ENCODE measurements around the gene SLC16A8.

Gene SLC16A8

GRCh38 chr22:38067028-38067415, 17.0 kb downstream of the SLC16A8 start:
- Histone ChIP-seq H3K36me3 (peaks cover 17 to 94% (median 35%) of the 10 kb centered on the region in 3 donors), H3K27me3 (no peaks in the 10 kb centered on the region), H3K9me3 (no peaks in the 10 kb centered on the region), H3K27ac (peak overlapping the region; percentile 91 to 97), H3K4me3 (no peak overlapping the region), H3K4me1 (peaks cover 15 to 52% (median 36%) of the 10 kb centered on the region in 4 donors)
- intact Hi-C loops (cut with DNase I; ENCODE audit: low total_unique reads): loop anchor here (5.0 kb wide), 2 partner anchors 285 to 440 kb away; partner anchors contain the start of gene DDX17
- DNase-seq: no peak
- TF ChIP-seq, protein P1, sequence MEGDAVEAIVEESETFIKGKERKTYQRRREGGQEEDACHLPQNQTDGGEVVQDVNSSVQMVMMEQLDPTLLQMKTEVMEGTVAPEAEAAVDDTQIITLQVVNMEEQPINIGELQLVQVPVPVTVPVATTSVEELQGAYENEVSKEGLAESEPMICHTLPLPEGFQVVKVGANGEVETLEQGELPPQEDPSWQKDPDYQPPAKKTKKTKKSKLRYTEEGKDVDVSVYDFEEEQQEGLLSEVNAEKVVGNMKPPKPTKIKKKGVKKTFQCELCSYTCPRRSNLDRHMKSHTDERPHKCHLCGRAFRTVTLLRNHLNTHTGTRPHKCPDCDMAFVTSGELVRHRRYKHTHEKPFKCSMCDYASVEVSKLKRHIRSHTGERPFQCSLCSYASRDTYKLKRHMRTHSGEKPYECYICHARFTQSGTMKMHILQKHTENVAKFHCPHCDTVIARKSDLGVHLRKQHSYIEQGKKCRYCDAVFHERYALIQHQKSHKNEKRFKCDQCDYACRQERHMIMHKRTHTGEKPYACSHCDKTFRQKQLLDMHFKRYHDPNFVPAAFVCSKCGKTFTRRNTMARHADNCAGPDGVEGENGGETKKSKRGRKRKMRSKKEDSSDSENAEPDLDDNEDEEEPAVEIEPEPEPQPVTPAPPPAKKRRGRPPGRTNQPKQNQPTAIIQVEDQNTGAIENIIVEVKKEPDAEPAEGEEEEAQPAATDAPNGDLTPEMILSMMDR (IDR thresholded peaks at IDR 0.05): no peak

DNA sequence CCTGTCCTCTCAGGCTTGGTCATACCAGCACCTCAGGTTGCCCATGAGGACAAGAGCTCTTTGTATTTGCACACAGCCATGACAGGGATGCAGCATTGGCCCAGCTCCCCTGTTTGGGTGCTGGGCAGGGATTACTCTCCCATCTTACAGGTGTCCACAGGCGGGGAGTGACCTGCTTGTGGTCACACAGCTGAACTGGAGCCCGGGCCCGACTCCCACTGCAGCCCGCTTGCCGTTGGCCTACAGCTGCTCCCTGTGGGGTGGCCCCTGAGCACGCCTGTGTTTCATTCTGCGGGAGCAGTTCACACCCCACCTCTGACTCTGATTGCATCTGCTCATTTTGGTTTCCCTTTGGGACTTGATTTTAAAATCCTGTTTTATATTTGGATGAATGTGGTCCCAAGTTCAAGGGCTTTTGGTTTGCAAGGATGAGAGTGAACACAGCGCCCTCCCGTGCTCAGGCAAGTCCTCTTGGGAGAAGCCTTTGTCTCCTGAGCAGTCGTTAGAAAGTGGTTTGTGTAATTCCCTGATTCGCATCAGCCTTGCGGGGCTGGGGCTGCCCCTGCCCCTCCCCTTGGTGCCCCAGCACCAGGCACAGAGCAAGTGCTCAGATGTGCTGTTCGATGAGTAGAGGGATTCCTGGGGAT, 17.5 kb downstream of the SLC16A8 start:
- TF ChIP-seq, protein P1 (IDR thresholded peaks at IDR 0.05): no peak
- H3K27ac ChIP-seq: peak overlapping the region; percentile 91 to 97
- intact Hi-C loops (cut with DNase I; ENCODE audit: low total_unique reads): loop anchor here (5.0 kb wide), 2 partner anchors 286 to 441 kb away; partner anchors contain the start of gene DDX17

DNA sequence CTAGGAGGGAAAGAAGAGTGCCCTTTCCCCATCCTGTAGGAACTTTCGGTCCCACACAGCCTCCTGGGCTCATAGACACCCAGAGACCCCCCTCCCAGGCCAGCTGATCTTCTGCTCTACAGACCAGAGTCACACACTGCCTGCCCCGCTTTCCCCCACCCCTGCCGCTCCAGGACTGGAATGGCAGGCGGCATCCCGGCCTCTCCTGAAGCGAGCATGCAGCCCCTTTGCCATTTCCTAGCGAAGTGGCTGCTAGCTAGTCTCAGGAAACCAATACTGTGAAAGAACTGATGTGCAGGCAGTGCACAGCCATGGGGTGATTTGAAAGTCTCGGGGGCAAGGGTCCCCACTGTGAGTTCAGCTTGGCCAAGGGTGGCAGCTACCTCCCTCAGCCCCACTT, 18.4 kb downstream of the SLC16A8 start:
- Histone ChIP-seq H3K4me1 (peaks cover 13 to 39% (median 26%) of the 10 kb centered on the region in 4 donors), H3K4me3 (no peak overlapping the region), H3K36me3 (peaks cover 17 to 94% (median 30%) of the 10 kb centered on the region in 3 donors), H3K9me3 (no peaks in the 10 kb centered on the region), H3K27me3 (no peaks in the 10 kb centered on the region), H3K27ac (no peak overlapping the region)
- TF ChIP-seq, protein P1 (IDR thresholded peaks at IDR 0.05): no peak
- intact Hi-C loops (cut with DNase I; ENCODE audit: low total_unique reads): loop anchor here (5.0 kb wide), 2 partner anchors 287 to 442 kb away; partner anchors contain the start of gene DDX17
- DNase-seq: no peak

More for the DNA sequence above, 17.5 kb downstream of the SLC16A8 start:
- H3K36me3 ChIP-seq: peaks cover 17 to 94% (median 34%) of the 10 kb centered on the region in 3 donors
- no peak for DNase-seq
- H3K27me3 ChIP-seq: no peaks in the 10 kb centered on the region
- H3K4me3 ChIP-seq: no peak overlapping the region
- H3K9me3 ChIP-seq: no peaks in the 10 kb centered on the region
- H3K4me1 ChIP-seq: peaks cover 15 to 48% (median 35%) of the 10 kb centered on the region in 4 donors

DNA sequence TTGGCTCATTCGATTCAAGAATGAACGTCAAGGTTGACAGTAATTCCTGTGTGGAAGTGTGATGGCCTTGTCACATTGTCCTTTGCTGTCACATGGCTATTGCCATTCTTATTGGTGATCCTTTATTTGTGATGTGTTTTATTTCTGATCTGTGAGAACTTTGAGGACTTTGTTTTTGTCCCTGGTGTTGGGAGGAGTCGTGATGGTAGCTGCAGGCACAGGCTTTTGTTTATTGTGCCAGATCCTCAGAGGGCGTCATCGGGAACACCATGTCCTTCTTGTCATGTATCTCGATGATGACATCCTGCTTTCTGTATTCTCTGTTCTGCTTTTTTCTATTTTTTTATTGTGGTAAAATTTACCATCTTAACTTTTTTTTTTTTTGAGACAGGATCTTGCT, 21.2 kb downstream of the SLC16A8 start:
- TF ChIP-seq, protein P1 (IDR thresholded peaks at IDR 0.05): no peak
- H3K27ac ChIP-seq: peak overlapping the region; percentile 5 to 30
- H3K36me3 ChIP-seq: peaks cover 24 to 89% (median 34%) of the 10 kb centered on the region in 3 donors

GRCh38 chr22:38056969-38057891, 26.8 kb downstream of the SLC16A8 start, which contains the start of gene PICK1:
TSS of gene PICK1 (plus strand) at chr22:38057404. CDS start at chr22:38057810, 406 bp downstream.
- Histone ChIP-seq H3K4me1 (peaks cover 0 to 23% (median 15%) of the 10 kb centered on the region in 4 donors), H3K36me3 (peaks cover 5 to 36% (median 7%) of the 10 kb centered on the region in 3 donors), H3K4me3 (peak within 1 kb of the TSS; percentile 59 to 78), H3K27me3 (peaks cover 0 to 2% of the 10 kb centered on the region in 2 donors), H3K27ac (peak within 1 kb of the TSS; percentile 92 to 93), H3K9me3 (no peaks in the 10 kb centered on the region)
- TF ChIP-seq, protein P1 (IDR thresholded peaks at IDR 0.05): peak in 1 of 2 experiments; percentile 17
- intact Hi-C loops (cut with DNase I; ENCODE audit: low total_unique reads): no loop called here
- peak; percentile 95 to 97 for DNase-seq

More for the DNA sequence above, 21.2 kb downstream of the SLC16A8 start:
- intact Hi-C loops (cut with DNase I; ENCODE audit: low total_unique reads): no loop called here
- peak in 1 of 2 donors; percentile 60 for DNase-seq
- H3K4me3 ChIP-seq: no peak overlapping the region
- no peaks in the 10 kb centered on the region for H3K27me3 ChIP-seq
- peaks cover 0 to 18% (median 6%) of the 10 kb centered on the region in 4 donors for H3K4me1 ChIP-seq
- no peaks in the 10 kb centered on the region for H3K9me3 ChIP-seq
